Prostate gland (tissue), 2 donors: Measurements from ENCODE around the gene TAF1L.
"Not testable (repeated sequence)": the region's sequence is repeated elsewhere in the genome, so short reads cannot be mapped to it uniquely, and the experiment has no call there.

ENCODE experiments used
- POLR2AphosphoS5 ChIP-seq: sonication (generic); formaldehyde crosslinking; IDR thresholded peaks from one replicate; pipeline ENCODE4 v1.6.1; 2017; ENCODE audit warnings: antibody characterized with exemption
- TF ChIP-seq, protein P1 (sequence below), 4 experiments: fragments of 200-600 bp in 2 of 4; fragments of 450-650 bp in 2 of 4; sonication (generic) in 2 of 4; IDR thresholded peaks; 1 replicate in 3 of 4; 2 replicates in 1 of 4; pipeline ENCODE4 v1.5.1; 2016 to 2019; ENCODE audit warnings: antibody characterized with exemption in 4 of 4, mild to moderate bottlenecking in 2 of 4, moderate library complexity in 2 of 4

DNA sequence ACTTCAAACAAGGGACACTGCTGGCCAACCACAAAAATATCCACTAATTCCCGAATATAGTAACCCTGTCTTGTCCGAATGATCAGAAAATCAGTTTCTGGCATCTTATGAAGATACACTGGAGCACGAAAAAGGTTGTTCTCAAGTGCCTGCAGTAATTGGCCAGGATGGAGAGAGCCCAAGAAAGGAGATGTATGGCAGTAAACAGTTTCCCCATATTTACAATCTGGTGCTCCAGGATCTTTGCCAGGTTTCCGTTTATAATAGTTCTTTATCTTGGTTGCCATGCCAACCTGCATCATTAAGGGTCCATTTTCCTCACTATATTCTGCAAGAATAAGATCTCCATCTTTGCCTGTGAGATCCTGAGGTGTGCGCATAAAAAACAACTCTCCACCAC is 2.3 kb downstream of the TAF1L start:
- TF ChIP-seq, protein P1, sequence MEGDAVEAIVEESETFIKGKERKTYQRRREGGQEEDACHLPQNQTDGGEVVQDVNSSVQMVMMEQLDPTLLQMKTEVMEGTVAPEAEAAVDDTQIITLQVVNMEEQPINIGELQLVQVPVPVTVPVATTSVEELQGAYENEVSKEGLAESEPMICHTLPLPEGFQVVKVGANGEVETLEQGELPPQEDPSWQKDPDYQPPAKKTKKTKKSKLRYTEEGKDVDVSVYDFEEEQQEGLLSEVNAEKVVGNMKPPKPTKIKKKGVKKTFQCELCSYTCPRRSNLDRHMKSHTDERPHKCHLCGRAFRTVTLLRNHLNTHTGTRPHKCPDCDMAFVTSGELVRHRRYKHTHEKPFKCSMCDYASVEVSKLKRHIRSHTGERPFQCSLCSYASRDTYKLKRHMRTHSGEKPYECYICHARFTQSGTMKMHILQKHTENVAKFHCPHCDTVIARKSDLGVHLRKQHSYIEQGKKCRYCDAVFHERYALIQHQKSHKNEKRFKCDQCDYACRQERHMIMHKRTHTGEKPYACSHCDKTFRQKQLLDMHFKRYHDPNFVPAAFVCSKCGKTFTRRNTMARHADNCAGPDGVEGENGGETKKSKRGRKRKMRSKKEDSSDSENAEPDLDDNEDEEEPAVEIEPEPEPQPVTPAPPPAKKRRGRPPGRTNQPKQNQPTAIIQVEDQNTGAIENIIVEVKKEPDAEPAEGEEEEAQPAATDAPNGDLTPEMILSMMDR (IDR thresholded peaks at IDR 0.05): not testable (repeated sequence)
- not testable (repeated sequence) for TF ChIP-seq POLR2AphosphoS5
